H9 (cell line): ENCODE results near the gene TUBB4B. TPM values are rescaled to one million over a fixed set of nuclear protein-coding genes. Genes with fewer than 3 reads are reported as not detected.

Experiments used
- DNase-seq: peaks from one replicate; pipeline ENCODE4 v3.0.0-alpha.2; 2017
- H2AFZ ChIP-seq: one replicate; pipeline ENCODE4 v1.6.1; 2013; ENCODE audit warnings: mild to moderate bottlenecking, low read length, control low read depth, moderate library complexity
- H2AK5ac ChIP-seq: 2 replicates; pipeline ENCODE4 v1.6.1; 2013; ENCODE audit warnings: low read length, control low read depth, mixed read lengths; ENCODE audit not compliant: insufficient read length
- H2BK120ac ChIP-seq: one replicate; pipeline ENCODE4 v1.6.1; 2013; ENCODE audit warnings: low read depth, mild to moderate bottlenecking, low read length, control low read depth, inconsistent platforms; ENCODE audit not compliant: poor library complexity, severe bottlenecking
- H2BK12ac ChIP-seq: 2 replicates; pipeline ENCODE4 v1.6.1; 2013; ENCODE audit warnings: low read length, control low read depth, mixed read lengths, low read depth; ENCODE audit not compliant: insufficient read length
- H2BK15ac ChIP-seq: 2 replicates; pipeline ENCODE4 v1.6.1; 2013; ENCODE audit warnings: low read depth, low read length, control low read depth
- H2BK20ac ChIP-seq: one replicate; pipeline ENCODE4 v1.6.1; 2013; ENCODE audit warnings: low read depth, mild to moderate bottlenecking, low read length, control low read depth, inconsistent platforms; ENCODE audit not compliant: poor library complexity, severe bottlenecking
- H2BK5ac ChIP-seq: 2 replicates; pipeline ENCODE4 v1.6.1; 2013; ENCODE audit warnings: low read length, control low read depth, mixed read lengths; ENCODE audit not compliant: insufficient read length
- H3K14ac ChIP-seq: 2 replicates; pipeline ENCODE4 v1.6.1; 2013; ENCODE audit warnings: low read length, control low read depth; ENCODE audit not compliant: insufficient read depth
- H3K18ac ChIP-seq: 2 replicates; pipeline ENCODE4 v1.6.1; 2013; ENCODE audit warnings: low read depth, mild to moderate bottlenecking, mixed read lengths, low read length, control low read depth; ENCODE audit not compliant: insufficient read length
- H3K23ac ChIP-seq: 2 replicates; pipeline ENCODE4 v1.6.1; 2013; ENCODE audit warnings: low read length, control low read depth, mixed read lengths, low read depth; ENCODE audit not compliant: insufficient read length
- H3K23me2 ChIP-seq: 2 replicates; pipeline ENCODE4 v1.6.1; 2013; ENCODE audit warnings: low read depth, mild to moderate bottlenecking, mixed read lengths, low read length, control low read depth; ENCODE audit not compliant: insufficient read length, poor library complexity, severe bottlenecking
- H3K27ac ChIP-seq: 2 replicates; pipeline ENCODE4 v1.5.1; 2013; ENCODE audit warnings: low read length, control low read depth, mixed read lengths, low read depth; ENCODE audit not compliant: insufficient read length
- H3K27me3 ChIP-seq: 2 replicates; pipeline ENCODE4 v1.6.1; 2013; ENCODE audit warnings: low read length, control low read depth, inconsistent platforms; ENCODE audit not compliant: insufficient read depth
- H3K4ac ChIP-seq: 2 replicates; pipeline ENCODE4 v1.6.1; 2013; ENCODE audit warnings: low read depth, mild to moderate bottlenecking, control low read depth, inconsistent platforms, low read length, moderate library complexity
- H3K4me1 ChIP-seq: 2 replicates; pipeline ENCODE4 v1.6.1; 2013; ENCODE audit warnings: low read length, control low read depth, inconsistent platforms; ENCODE audit not compliant: insufficient read depth
- H3K4me2 ChIP-seq: 2 replicates; pipeline ENCODE4 v1.6.1; 2013; ENCODE audit warnings: low read length, control low read depth, mixed read lengths; ENCODE audit not compliant: insufficient read length, insufficient read depth
- H3K56ac ChIP-seq: 2 replicates; pipeline ENCODE4 v1.6.1; 2013; ENCODE audit warnings: low read depth, mild to moderate bottlenecking, mixed read lengths, low read length, control low read depth; ENCODE audit not compliant: insufficient read length
- H3K79me1 ChIP-seq: 2 replicates; pipeline ENCODE4 v1.6.1; 2013; ENCODE audit warnings: low read depth, mild to moderate bottlenecking, moderate library complexity, low read length, control low read depth, inconsistent platforms; ENCODE audit not compliant: insufficient read depth, poor library complexity, severe bottlenecking
- H3K79me2 ChIP-seq: 2 replicates; pipeline ENCODE4 v1.6.1; 2013; ENCODE audit warnings: low read length, control low read depth, inconsistent platforms; ENCODE audit not compliant: insufficient read depth
- H3K9ac ChIP-seq: 2 replicates; pipeline ENCODE4 v1.6.1; 2013; ENCODE audit warnings: low read length, control low read depth, mixed read lengths; ENCODE audit not compliant: insufficient read length; ENCODE audit errors: extremely low read depth
- H3K9me3 ChIP-seq: one replicate; pipeline ENCODE4 v1.6.1; 2013; ENCODE audit warnings: low read depth, low read length, inconsistent platforms; ENCODE audit not compliant: control insufficient read depth
- H3T11ph ChIP-seq: one replicate; pipeline ENCODE4 v1.6.1; 2013; ENCODE audit warnings: mild to moderate bottlenecking, low read length, control low read depth, inconsistent platforms
- H4K20me1 ChIP-seq: one replicate; pipeline ENCODE4 v1.6.1; 2013; ENCODE audit not compliant: control insufficient read depth, insufficient read length, insufficient read depth
- H4K5ac ChIP-seq: 2 replicates; pipeline ENCODE4 v1.6.1; 2013; ENCODE audit warnings: low read depth, mild to moderate bottlenecking, mixed read lengths, low read length, control low read depth; ENCODE audit not compliant: insufficient read length
- H4K8ac ChIP-seq: replicated peaks from 2 replicates; pipeline ENCODE4 v1.6.1; 2013; ENCODE audit warnings: low read length, control low read depth, mixed read lengths, low read depth; ENCODE audit not compliant: insufficient read length
- H4K91ac ChIP-seq: 2 replicates; pipeline ENCODE4 v1.6.1; 2013; ENCODE audit warnings: low read depth, mild to moderate bottlenecking, moderate library complexity, mixed read lengths, low read length, control low read depth; ENCODE audit not compliant: insufficient read length
- H3K27ac Mint-ChIP-seq, 3 experiments: 2 replicates in 2 of 3; 3 replicates in 1 of 3; pipeline ENCODE4 v1.8.0; 2020 to 2021; ENCODE audit warnings: mixed read lengths in 3 of 3, mild to moderate bottlenecking in 1 of 3, moderate library complexity in 1 of 3
- H3K27me3 Mint-ChIP-seq: 2 replicates; pipeline ENCODE4 v1.8.0; 2021; ENCODE audit warnings: low read depth, mild to moderate bottlenecking, moderate library complexity, mixed read lengths
- H3K36me3 Mint-ChIP-seq, 3 experiments: 2 replicates in 2 of 3; 3 replicates in 1 of 3; pipeline ENCODE4 v1.8.0; 2020 to 2021; ENCODE audit warnings: low read depth in 3 of 3, mixed read lengths in 3 of 3; ENCODE audit not compliant: insufficient read depth in 1 of 3
- H3K4me1 Mint-ChIP-seq, 2 experiments: 2 replicates each; pipeline ENCODE4 v1.8.0; 2020; ENCODE audit warnings: mixed read lengths in 2 of 2
- H3K4me3 Mint-ChIP-seq, 2 experiments: 2 replicates in 1 of 2; 3 replicates in 1 of 2; pipeline ENCODE4 v1.8.0; 2020 to 2021; ENCODE audit warnings: mild to moderate bottlenecking in 2 of 2, mixed read lengths in 2 of 2, moderate library complexity in 1 of 2
- H3K9me3 Mint-ChIP-seq, 2 experiments: 2 replicates in 1 of 2; 3 replicates in 1 of 2; pipeline ENCODE4 v1.8.0; 2020; ENCODE audit warnings: mild to moderate bottlenecking in 2 of 2, mixed read lengths in 2 of 2, moderate library complexity in 1 of 2
- WGBS: extraction: QIAGEN DNeasy Blood & Tissue Kit; methylation state at CpG from one replicate; pipeline ENCODE4 v1.1.7; 2013; ENCODE audit warnings: missing lambda C conversion rate, low lambda C conversion rate, mixed read lengths; ENCODE audit not compliant: insufficient read length; ENCODE audit errors: extremely low coverage; 5-methylcytosine and 5-hydroxymethylcytosine counted together
- total RNA-seq: library from RNA; stranded (reverse); gene quantifications from 2 replicates; pipeline ENCODE4 v1.2.1, GENCODE V29; 2021
- TF ChIP-seq, protein P1 (sequence below): fragments of 200-600 bp; sonication (generic); conservative IDR thresholded peaks from 3 replicates; pipeline ENCODE4 v1.8.0; 2021; ENCODE audit warnings: antibody characterized with exemption, mild to moderate bottlenecking

The TUBB4B gene
- total RNA-seq, 1 experiment from 2014 or later: 378 TPM

DNA sequence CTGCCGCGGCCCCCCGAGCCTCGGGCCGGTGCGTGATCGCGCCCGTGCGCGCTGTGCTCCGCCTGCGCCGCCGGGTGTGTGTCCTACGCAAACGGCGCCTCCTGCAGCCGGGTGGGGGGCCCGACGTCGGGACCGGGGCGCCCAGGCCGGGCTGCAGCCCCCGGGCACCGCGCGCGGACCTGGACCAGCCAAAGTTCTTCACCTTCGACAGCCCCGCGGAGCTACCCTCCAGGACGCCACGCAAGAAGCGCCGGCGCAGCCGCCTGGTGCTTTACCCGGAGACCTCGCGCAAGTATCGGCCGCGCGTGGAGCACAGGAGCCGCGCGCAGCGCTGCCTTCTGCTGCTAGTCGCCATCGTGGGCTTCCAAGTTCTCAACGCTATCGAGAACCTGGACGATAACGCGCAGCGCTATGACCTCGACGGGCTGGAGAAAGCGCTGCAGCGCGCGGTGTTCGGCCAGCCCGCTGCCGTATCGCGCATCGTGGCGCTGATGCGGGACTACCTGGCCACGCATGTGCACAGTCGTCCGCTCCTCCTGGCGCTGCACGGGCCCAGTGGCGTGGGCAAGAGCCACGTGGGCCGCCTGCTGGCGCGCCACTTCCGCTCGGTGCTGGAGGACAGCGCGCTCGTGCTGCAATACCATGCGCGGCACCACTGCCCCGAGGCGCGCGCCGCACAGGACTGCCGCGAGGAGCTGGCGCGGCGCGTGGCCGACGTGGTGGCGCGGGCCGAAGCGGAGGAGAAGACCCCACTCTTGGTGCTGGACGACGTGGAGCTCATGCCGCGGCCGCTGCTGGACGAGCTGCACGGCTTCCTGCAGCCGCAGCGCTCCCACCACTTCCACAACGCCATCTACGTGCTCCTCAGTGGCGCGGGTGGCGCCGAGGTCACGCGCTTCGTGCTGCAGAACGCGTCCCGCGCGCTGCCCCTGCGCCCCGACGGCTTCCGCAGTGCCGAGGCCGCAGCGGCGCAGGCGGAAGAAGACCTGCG is 37.9 kb downstream of the TUBB4B start:
- Histone ChIP-seq H3K18ac (no peak overlapping the region), H3K27me3 (no peaks in the 10 kb centered on the region), H4K91ac (no peak overlapping the region), H3K27ac (no peak overlapping the region), H2BK20ac (no peak overlapping the region), H2BK120ac (no peak overlapping the region), H2AK5ac (no peak overlapping the region), H3K79me1 (no peaks in the 10 kb centered on the region), H3K23me2 (peaks cover 12% of the 10 kb centered on the region), H4K5ac (no peak overlapping the region), H2BK5ac (no peak overlapping the region), H3K4ac (no peak overlapping the region), H3K9ac (no peak overlapping the region), H2BK15ac (no peak overlapping the region), H3K4me2 (no peak overlapping the region), H3T11ph (no peak overlapping the region), H4K8ac (no peak overlapping the region), H2AFZ (no peak overlapping the region), H3K56ac (no peak overlapping the region), H3K79me2 (no peaks in the 10 kb centered on the region), H4K20me1 (no peaks in the 10 kb centered on the region), H3K9me3 (no peaks in the 10 kb centered on the region), H3K23ac (no peak overlapping the region), H2BK12ac (no peak overlapping the region), H3K14ac (no peak overlapping the region), H3K4me1 (no peaks in the 10 kb centered on the region)
- Mint-ChIP-seq H3K36me3 (peaks cover 0 to 1% (median 0%) of the 10 kb centered on the region in 3 experiments; a peak in 2 of 7 replicates), H3K4me1 (peaks cover 20 to 28% of the 10 kb centered on the region in 2 experiments), H3K9me3 (no peaks in the 10 kb centered on the region), H3K27me3 (peaks cover 14% of the 10 kb centered on the region), H3K27ac (no peak overlapping the region), H3K4me3 (no peak overlapping the region)
- TF ChIP-seq, protein P1, sequence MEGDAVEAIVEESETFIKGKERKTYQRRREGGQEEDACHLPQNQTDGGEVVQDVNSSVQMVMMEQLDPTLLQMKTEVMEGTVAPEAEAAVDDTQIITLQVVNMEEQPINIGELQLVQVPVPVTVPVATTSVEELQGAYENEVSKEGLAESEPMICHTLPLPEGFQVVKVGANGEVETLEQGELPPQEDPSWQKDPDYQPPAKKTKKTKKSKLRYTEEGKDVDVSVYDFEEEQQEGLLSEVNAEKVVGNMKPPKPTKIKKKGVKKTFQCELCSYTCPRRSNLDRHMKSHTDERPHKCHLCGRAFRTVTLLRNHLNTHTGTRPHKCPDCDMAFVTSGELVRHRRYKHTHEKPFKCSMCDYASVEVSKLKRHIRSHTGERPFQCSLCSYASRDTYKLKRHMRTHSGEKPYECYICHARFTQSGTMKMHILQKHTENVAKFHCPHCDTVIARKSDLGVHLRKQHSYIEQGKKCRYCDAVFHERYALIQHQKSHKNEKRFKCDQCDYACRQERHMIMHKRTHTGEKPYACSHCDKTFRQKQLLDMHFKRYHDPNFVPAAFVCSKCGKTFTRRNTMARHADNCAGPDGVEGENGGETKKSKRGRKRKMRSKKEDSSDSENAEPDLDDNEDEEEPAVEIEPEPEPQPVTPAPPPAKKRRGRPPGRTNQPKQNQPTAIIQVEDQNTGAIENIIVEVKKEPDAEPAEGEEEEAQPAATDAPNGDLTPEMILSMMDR: no peak
- DNase-seq: peak; percentile 42
- WGBS: no CpG with 5 or more reads among the region's 139 CpGs
